Epithelial cell of esophagus (primary cell): ENCODE results near the gene MYO5B.

Experiments used
- DNase-seq: peaks from one replicate; pipeline ENCODE4 v3.0.0; 2010; ENCODE audit warnings: low read depth
- H3K4me3 ChIP-seq: 2 replicates; pipeline ENCODE4 v1.5.1; 2011; ENCODE audit warnings: mild to moderate bottlenecking, low read length, control low read depth
- TF ChIP-seq, protein P1 (sequence below): IDR thresholded peaks from 2 replicates; pipeline ENCODE4 v1.5.1; 2011; ENCODE audit warnings: low read depth, mild to moderate bottlenecking, low read length, control low read depth, inconsistent platforms; ENCODE audit not compliant: insufficient read depth; ENCODE audit errors: missing control alignments

The MYO5B gene

DNA sequence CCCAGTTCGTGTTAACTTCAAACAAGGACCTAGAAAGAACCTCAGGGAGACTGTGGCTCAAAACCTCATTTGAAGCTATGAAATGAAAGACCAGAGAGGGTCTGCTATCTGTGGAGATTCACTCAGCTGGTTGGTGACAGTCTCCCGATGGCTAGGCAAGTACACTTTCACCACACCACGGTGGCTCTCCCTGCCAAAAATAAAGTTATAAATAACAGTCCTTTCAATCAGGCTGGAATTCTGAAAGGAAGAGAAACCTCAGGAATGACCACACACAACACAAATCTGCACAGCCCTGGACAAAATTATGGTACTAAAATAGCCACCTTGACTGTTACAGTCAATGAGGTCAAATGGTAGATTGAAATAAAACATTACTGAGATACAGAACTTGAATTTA, 221.4 kb downstream of the MYO5B start:
- no peak overlapping the region for H3K4me3 ChIP-seq
- DNase-seq, result no peak
- TF ChIP-seq, protein P1, sequence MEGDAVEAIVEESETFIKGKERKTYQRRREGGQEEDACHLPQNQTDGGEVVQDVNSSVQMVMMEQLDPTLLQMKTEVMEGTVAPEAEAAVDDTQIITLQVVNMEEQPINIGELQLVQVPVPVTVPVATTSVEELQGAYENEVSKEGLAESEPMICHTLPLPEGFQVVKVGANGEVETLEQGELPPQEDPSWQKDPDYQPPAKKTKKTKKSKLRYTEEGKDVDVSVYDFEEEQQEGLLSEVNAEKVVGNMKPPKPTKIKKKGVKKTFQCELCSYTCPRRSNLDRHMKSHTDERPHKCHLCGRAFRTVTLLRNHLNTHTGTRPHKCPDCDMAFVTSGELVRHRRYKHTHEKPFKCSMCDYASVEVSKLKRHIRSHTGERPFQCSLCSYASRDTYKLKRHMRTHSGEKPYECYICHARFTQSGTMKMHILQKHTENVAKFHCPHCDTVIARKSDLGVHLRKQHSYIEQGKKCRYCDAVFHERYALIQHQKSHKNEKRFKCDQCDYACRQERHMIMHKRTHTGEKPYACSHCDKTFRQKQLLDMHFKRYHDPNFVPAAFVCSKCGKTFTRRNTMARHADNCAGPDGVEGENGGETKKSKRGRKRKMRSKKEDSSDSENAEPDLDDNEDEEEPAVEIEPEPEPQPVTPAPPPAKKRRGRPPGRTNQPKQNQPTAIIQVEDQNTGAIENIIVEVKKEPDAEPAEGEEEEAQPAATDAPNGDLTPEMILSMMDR, result no peak

DNA sequence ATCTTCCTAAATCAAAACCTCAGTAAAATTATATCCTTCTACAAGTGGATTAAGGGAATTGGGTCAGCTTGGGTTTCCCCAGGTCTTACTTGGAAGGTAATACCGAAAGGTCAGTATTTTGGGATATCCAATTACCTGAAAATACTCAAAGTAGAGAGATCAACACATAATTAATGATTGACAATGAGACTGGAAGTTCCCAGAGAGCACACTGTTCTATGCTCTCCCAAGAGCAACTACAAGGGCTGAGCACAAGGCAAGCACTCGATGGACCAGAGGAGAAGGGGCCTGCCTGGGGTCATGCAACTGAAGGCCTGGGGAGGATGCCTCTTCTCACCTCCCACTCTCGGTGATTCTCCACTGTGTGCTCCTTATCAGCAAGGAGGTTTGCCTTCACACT, 222.4 kb downstream of the MYO5B start:
- no peak for DNase-seq
- TF ChIP-seq, protein P1, result no peak
- H3K4me3 ChIP-seq, result no peak overlapping the region

DNA sequence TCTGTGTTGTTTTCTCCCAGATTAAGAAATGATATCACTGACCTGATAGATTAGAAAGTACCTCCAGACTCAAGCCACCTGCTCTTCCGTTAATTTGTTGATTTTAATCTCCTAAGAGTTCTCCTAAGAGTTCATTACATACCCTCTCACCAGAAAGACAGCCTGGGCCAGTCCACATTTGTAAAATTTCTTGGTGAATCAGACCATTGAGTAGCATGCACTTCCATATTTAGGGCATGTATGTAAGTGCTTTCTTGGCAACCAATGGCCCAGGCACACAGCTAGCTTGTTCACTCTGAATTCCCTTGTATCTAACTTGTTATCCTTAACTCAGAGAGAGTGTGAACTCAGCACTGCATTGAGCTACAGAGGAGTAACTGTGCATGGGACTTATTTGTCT, 223.5 kb downstream of the MYO5B start:
- no peak overlapping the region for H3K4me3 ChIP-seq
- DNase-seq, result no peak
- TF ChIP-seq, protein P1, result no peak

DNA sequence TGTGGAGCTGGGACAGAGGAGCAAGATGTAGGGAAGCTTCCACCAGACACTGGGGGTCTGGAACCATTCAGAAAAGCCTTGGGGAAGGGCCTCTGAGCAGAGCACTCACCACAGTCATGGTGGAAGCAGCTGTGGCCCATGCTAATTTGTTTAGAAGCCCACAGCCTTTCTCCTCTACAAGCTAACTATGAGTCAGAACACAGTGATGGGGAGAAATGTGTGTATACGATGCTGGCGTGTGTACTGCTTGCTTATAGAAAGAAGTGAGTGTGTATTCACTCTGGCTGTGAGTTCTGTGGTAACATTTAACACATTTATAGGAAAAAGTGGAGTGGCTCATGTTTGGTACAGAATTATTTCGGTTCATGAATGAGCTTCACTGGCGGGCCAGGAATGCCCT, 224.6 kb downstream of the MYO5B start:
- no peak overlapping the region for H3K4me3 ChIP-seq
- TF ChIP-seq, protein P1, result no peak
- DNase-seq, result no peak

DNA sequence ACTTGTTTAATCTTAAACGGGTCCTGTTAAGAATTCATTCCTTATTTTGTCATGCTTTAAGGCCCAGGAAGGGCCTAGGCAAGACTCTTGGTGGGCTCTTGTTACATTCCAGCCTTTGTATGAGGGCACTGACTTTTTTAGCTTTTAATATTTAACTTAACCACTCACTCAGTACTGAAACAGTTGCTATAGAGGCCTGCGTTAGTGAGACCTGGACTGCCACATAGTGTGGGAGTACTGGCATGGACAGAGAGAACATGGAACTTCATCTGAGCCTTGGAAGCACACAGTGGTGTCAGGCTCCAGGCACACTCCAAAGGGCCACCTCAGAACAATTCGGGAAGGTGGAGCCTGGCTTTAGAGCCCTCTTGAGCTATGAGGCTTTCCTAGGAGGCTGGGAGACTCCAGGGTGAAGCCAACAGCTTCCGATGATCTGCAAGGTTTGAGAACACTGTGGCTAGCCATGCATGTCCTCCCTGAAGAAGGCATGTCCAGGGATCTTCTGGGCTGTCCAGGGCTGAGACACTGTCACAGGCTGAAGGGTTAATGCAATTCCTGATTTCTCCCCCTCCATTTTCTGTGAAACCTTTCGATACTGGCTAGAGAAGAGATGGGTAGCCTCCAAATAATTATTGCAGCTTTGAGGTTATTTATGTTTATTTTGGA, 226.2 kb downstream of the MYO5B start:
- no peak overlapping the region for H3K4me3 ChIP-seq
- DNase-seq, result no peak

DNA sequence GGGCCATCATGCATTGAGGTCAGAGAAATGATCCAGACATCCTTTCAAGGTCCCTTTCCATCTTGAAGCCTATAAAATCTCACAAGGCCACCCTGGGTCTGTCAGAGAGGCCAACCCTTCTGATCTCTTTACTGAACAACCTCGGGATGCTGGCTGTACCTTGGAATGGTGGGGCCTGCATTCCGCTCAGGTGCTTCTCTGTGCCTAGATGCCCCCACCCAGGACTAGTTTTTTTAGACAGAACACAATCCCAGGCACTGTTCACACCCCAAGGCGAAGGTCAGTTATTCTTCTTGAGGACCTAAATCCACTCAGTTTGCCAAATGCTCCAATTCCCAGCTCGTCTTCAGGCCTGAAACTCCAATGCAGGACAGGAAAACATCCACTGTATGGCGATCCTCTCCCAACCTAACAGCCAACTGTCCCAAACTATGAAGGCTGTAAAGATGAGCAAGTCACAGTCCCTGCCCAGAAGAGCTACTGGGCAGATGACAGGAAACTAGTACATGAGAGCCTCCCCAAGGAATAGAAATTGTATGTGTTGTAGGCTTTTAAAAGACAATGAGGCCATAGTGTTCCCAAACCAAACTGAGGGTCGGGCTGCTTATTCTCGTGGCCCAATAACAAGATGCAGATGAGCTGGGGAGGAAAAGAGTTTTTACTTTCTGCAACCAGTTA, 227.2 kb downstream of the MYO5B start:
- DNase-seq, result no peak
- H3K4me3 ChIP-seq, result no peak overlapping the region
- TF ChIP-seq, protein P1, result no peak

More for the DNA sequence above, 226.2 kb downstream of the MYO5B start:
- TF ChIP-seq, protein P1, result no peak

DNA sequence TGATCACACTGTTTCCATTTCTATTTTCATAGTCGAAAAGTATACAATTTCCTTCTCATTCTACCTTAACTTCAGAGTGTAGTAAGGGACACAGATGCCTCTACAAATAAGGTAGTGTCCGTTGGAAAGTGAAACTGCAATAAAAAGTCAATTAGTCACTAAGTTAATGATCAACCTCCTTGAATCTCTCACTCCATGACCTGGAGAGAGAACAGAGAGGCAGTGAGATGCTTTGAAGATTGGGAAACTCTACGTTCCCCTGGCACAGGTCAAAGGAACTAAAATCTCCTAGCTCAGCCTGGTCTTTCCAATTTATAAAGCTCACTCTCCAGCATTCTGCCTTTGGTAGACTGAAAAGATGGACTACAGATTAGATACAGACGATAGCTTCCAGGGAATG, 227.8 kb downstream of the MYO5B start:
- DNase-seq, result no peak
- H3K4me3 ChIP-seq, result no peak overlapping the region
- TF ChIP-seq, protein P1, result no peak
